NK-92 treated with Interleukin-12 subunit alpha and Interleukin-12 subunit beta, amount 100 ng/mL, for 24 hours (cell line): Measurements from ENCODE around the gene PDZD4.

ENCODE experiments used
- DNase-seq: peaks from one replicate; lab custom pipeline; 2025; lab: John Stamatoyannopoulos, UW

PDZD4 gene

DNA sequence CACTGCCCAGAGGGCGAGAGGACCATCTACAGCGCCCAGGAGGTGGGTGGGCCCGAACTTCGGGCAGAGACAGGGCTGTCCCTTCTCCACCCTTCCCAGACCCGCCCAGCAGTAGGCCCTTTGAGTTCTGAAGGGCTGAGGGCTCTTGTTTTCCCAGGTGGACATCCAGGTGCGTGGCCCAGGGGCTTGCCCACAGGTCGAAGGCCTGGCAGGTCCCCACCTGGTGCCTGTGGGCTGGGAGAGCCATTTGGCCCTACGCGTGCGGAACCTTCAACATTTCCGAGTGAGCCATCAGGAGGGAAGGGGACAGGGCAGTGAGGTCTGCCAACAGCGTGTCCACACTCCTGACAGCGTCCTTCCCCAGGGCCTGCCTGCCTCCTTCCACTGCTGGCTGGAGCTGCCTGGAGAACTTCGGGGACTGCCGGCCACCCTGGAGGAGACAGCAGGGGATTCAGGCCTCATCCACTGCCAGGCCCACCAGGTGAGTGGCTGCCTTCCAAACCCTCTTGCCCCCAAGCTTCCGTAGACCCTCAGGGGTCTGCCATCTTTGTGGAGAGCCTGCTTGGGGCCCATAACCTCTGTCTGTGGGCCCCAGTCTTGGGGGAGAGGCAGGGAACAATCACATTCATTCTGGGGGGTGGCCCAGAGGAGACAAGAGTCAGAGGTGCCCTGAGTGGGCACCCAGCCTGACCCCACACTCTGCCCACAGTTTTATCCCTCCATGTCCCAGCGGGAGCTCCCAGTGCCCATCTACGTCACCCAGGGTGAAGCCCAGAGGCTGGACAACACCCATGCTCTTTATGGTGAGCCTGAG lies 59.5 kb downstream of the PDZD4 start:
- no peak for DNase-seq

DNA sequence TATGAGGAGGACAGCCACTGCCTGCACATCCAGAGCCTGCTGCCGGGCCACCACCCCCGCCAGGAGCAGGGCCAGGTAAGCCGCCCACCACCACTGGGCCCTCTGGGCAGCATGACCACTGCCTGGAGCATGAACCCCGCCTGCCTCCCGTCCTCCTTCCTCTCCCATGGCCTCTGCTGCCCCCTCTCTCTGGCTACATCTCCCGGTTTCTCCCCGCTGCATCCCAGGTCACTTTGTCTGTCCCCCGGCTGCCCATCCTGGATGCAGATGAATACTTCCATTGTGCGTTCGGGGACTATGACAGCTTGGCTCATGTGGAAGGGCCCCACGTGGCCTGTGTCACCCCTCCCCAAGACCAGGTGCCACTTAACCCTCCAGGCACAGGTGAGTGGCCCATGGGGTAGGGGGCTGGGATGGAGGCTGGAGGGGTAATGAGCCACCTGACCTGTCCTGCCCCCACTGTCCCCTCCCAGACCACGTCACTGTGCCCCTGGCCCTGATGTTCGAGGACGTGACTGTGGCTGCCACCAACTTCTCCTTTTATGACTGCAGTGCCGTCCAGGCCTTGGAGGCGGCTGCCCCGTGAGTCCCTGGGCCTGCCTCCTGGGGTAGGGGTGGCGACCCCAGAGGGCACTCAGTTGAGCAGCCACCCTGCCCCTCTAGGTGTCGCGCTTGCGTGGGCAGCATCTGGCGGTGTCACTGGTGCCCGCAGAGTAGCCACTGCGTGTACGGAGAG lies 60.3 kb downstream of the PDZD4 start:
- DNase-seq: no peak

DNA sequence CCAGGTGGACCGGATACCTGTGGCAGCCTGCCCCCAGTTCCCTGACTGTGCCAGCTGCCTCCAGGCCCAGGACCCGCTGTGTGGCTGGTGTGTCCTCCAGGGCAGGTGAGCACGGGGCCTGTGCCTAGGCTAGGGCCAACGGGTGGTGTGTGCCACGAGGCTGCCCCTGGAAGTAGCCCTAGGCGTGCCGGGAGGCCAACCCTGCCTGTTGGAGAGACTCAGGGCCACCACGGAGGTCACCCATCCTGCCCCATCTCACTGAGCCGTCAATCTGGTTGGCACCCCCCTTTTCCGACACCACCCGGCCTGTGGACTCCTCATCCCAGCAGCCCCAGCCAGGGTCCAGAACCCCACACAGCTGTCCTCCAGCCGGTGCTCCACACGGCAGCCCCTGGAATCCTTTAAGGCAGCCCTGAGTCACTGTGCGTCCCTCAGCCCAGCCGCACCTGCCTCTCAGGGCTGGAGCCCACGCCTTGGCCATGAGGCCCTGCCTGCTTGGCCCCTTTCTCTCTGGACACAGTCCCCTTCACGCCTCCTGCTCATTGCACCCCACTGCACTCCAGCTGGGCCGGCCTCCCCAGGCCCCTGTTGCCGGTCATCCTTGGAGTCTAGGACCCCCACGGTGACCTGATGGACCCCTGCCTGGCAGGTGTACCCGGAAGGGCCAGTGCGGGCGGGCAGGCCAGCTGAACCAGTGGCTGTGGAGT lies 61.0 kb downstream of the PDZD4 start:
- no peak for DNase-seq

DNA sequence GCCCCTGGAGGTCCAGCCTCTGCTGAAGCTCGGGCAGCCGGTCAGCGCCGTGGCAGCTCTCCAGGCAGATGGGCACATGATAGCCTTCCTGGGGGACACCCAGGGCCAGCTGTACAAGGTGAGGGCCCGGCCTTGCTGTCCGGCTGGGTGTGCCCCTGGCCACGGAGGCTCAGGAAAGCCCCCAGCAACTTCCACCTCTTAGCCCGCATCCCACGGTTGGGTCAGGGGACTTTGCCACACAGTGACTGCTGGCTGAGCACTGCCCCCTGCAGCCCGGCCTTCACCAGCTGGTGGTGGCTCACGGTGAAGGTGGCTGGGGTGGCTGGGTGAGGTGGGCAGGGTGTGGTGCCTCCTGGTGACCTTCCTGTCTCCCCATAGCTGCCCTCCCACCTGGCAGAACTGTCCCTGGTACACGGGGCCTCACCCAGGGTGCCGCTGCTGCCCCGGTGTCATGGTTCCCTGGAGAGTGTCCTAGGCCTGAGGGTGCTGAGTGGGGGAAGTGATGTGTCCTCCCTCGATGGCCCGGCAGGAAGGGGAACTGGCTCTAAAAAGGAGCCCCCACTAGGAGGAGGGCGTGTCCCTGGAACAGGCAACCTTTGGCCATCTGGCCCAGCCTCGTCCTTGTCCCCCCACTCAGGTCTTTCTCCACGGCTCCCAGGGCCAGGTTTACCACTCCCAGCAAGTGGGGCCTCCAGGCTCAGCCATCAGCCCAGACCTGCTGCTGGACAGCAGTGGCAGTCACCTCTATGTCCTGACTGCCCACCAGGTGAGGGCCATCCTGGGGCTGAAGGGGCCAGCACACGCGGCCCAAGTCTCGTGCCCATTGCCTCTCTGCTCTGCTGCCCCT lies 61.8 kb downstream of the PDZD4 start:
- DNase-seq: no peak

DNA sequence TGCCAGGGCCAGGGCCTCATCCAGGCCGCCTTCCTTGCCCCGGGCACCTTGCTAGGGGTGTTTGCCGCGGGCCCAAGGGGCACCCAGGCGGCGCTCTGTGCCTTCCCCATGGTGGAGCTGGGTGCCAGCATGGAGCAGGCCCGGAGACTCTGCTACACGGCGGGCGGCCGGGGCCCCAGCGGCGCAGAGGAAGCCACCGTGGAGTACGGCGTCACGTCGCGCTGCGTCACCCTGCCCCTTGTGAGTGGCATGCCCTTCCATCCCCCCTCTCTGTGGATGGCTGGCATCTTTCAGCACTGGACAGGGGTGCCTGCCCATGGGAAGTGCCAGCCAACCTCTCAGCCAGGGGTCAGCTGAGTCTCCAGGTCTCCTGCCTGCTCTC lies 62.7 kb downstream of the PDZD4 start:
- DNase-seq: no peak

DNA sequence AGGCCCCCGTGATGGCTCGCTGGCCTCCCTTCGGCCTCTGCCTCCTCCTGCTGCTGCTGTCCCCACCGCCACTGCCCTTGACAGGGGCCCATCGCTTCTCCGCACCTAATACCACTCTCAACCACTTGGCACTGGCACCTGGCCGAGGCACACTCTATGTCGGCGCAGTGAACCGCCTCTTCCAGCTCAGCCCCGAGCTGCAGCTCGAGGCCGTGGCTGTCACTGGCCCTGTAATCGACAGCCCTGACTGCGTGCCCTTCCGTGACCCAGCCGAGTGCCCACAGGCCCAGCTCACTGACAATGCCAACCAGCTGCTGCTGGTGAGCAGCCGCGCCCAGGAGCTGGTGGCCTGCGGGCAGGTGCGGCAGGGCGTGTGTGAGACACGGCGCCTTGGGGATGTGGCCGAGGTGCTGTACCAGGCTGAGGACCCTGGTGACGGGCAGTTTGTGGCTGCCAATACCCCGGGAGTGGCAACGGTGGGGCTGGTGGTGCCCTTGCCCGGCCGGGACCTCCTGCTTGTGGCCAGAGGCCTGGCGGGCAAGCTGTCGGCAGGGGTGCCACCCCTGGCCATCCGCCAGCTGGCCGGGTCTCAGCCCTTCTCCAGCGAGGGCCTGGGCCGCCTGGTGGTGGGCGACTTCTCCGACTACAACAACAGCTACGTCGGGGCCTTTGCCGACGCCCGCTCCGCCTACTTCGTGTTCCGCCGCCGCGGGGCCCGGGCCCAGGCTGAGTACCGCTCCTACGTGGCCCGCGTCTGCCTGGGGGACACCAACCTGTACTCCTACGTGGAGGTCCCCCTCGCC lies 63.3 kb downstream of the PDZD4 start:
- DNase-seq: no peak

DNA sequence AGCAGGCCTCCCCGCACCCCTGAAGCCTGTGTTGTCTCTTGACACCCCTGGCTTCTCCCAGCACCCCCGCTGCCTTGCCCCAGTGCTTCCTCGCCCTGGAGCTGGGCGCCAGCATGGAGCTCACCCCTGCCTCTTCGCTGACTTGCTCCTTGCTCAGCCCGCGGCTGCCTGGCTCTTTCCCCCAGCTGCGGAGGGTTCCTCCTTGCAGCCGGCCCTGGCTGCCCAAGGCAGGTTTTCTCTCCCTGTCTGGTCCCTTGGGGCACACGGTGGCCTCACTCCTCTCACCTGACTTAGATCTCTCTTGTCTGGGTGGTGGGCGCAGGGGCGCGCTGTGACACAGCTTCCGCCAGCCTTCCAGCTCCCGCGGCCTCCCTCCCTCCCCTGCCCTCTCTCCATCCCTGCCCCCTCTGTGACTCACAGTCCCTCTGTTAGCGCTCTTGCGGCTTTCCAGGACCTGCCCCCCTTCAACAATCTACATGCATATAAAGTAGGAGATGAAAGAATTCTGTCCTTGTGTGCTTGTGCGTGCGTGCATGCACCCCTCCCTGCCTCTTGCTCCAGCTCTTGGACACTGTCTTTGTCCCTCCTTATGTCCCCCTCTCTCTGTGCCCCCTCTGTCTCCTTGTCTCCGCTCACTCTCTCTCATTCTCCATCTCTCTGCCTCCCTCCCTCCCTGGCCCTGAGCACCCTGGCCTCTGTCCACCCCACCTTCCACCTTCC lies 64.1 kb downstream of the PDZD4 start:
- no peak for DNase-seq

GRCh38 chrX:153765138-153766079 lies 64.9 kb downstream of the PDZD4 start:
- no peak for DNase-seq

DNA sequence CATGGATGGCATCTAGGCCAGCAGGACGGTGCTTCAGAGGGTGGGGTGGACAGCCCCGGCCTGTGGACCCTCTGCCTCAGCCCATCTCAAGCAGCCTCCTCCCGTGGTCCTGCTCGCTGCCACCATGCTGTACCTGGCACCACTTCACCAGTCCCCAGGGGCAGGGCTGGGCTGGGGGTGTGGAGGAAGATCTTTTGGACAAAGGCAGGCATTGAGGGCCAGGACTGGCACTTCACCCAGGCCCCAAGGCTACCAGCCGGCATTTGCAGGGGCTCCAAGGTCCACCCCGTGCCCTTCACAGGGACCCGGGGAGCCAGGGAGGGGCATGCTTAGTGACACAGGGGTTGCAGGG lies 65.6 kb downstream of the PDZD4 start:
- DNase-seq: no peak

DNA sequence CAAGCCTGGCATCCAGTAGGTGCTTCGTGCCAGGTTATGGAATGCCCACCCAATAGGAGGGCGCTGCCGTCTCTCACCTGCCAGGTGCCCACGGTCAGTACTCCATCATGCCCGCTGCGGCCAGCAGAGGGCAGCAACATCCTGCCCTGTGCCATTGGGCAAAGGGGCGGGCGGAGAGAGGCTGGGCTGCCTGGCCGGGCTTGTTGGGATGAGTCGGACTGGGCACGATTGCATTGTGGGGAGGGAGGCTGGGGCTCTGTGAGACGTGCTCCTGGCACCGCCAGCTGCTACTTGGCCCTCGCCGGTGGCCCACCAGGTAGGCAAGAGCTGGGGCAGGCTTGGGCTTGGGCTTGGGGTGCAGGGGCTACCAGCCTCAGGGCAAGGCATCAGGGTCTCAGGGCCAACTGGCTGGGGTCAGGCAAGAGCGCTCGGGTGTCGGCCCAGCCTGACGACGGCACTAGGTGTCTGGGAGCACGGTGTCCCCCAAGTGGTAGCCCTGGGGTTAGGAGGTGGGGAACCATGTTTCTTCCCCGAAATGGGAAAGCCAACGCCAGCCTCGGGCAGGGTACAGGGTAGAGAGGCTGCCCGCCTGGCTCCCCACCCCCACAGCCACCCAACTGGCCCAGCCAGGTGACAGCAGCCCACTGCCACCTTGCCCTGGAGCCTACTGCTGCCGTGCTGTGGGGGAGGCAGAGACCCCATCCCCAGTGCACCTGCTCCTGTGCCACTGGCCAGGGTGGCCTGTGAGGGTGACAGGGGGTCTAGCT lies 66.2 kb downstream of the PDZD4 start, which contains the start of gene PLXNB3:
Gene PLXNB3 (plus strand): TSS at position 261 of the 767 bp plus-strand sequence. CDS start 1,287 bp downstream, outside the sequence.
- DNase-seq: peak; percentile 48

- no peak for DNase-seq
These were observed 66.9 kb downstream of the PDZD4 start for GRCh38 chrX:153763298-153763932.

DNA sequence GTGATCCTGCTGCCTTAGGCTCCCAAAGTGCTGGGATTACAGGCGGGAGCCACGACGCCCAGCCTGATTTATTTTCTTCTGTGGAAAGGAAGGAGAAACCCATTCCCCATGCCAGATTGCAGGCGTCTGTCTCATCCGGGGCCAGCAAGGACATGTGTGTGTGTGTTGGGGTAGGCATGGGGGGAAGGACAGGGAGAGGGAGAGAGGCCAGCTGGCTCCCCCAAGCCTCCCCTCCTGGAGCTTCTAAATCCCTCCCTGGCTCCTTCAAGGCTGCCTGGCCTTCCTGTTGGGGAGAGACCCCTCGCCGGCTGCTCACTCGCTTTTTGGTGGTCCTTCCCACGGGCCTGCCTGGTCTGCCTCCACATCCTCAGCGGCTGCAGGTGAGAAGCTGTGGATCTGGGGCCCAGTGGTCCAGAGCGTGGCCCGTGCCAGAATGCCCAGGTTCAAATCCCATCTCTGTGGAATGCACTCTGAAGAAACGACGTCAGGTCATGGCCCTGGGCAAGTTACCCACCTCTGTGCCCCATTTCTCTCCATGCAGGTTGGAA lies 67.6 kb downstream of the PDZD4 start:
- DNase-seq: no peak

- no peak for DNase-seq
These were observed 68.5 kb downstream of the PDZD4 start for GRCh38 chrX:153761863-153762262.

DNA sequence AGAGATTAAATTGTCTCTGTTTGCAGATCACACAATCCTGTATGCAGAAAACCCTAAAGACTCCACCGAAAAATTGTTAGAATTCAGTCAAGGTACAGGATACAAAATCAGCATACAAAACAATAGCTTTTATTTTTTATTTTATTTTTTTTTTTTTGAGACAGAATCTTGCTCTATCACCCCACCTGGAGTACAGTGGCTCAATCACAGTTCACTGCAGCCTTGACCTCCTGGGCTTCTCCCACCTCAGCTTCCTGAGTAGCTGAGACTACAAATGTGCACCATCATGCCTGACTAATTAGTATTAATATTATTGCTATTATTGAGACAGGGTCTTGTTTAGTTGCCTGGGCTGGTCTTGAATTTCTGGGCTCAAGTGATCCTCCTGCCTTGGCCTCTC lies 75.2 kb downstream of the PDZD4 start:
- no peak for DNase-seq
